Activated T-helper 17 cell treated with anti-CD3 and anti-CD28 coated beads, Interleukin-2, amount 50 U/mL, for 72 hours (primary cell): ENCODE results near the gene IFNGR1. TPM values are rescaled to one million over a fixed set of nuclear protein-coding genes. Genes with fewer than 3 reads are reported as not detected.
A peak's percentile ranks its signal among the peaks of the same experiment; 100 is the strongest.

Source experiments
- ATAC-seq: fragments of 150-1000 bp; cut with Tn5 transposase; replicated peaks from 2 replicates; pipeline ENCODE4 v1.10.0; 2021; ENCODE audit warnings: mild to moderate bottlenecking, moderate library complexity
- H3K27ac Mint-ChIP-seq: one replicate; pipeline ENCODE4 v1.8.0; 2022; ENCODE audit warnings: mixed read lengths
- H3K27me3 Mint-ChIP-seq: one replicate; pipeline ENCODE4 v1.8.0; 2022; ENCODE audit warnings: mixed read lengths
- H3K36me3 Mint-ChIP-seq: one replicate; pipeline ENCODE4 v1.8.0; 2022; ENCODE audit warnings: low read depth, mild to moderate bottlenecking, mixed read lengths
- H3K4me1 Mint-ChIP-seq: one replicate; pipeline ENCODE4 v1.8.0; 2022; ENCODE audit warnings: mixed read lengths
- H3K4me3 Mint-ChIP-seq: one replicate; pipeline ENCODE4 v1.8.0; 2022; ENCODE audit warnings: mild to moderate bottlenecking, mixed read lengths
- H3K9me3 Mint-ChIP-seq: one replicate; pipeline ENCODE4 v1.8.0; 2022; ENCODE audit warnings: mixed read lengths
- total RNA-seq, 2 donors: library from RNA; stranded (reverse); gene quantifications; one replicate each; pipeline ENCODE4 v1.2.3, GENCODE V29; 2022

Gene IFNGR1
- total RNA-seq, 2 donors from 2014 or later, result 20.9 to 26.9 TPM

- no peaks in the 10 kb centered on the region for H3K4me1 Mint-ChIP-seq
- ATAC-seq, result no peak
- no peak overlapping the region for H3K27ac Mint-ChIP-seq
- peaks cover 3% of the 10 kb centered on the region for H3K27me3 Mint-ChIP-seq
- H3K4me3 Mint-ChIP-seq, result no peak overlapping the region
- peaks cover 3% of the 10 kb centered on the region for H3K9me3 Mint-ChIP-seq
- no peaks in the 10 kb centered on the region for H3K36me3 Mint-ChIP-seq
Measured at GRCh38 chr6:137247724-137248123, 28.5 kb upstream of the IFNGR1 start.

GRCh38 chr6:137246791-137247202 lies 27.6 kb upstream of the IFNGR1 start:
- H3K4me1 Mint-ChIP-seq, result no peaks in the 10 kb centered on the region
- H3K36me3 Mint-ChIP-seq, result no peaks in the 10 kb centered on the region
- H3K27me3 Mint-ChIP-seq, result no peaks in the 10 kb centered on the region
- no peak overlapping the region for H3K4me3 Mint-ChIP-seq
- no peak for ATAC-seq
- no peaks in the 10 kb centered on the region for H3K9me3 Mint-ChIP-seq
- H3K27ac Mint-ChIP-seq, result no peak overlapping the region

- Mint-ChIP-seq H3K27me3 (no peaks in the 10 kb centered on the region), H3K4me1 (no peaks in the 10 kb centered on the region), H3K27ac (no peak overlapping the region), H3K4me3 (no peak overlapping the region), H3K9me3 (no peaks in the 10 kb centered on the region), H3K36me3 (no peaks in the 10 kb centered on the region)
- ATAC-seq, result no peak
Measured at GRCh38 chr6:137246164-137246563, 27.0 kb upstream of the IFNGR1 start.

GRCh38 chr6:137241481-137242038 lies 22.4 kb upstream of the IFNGR1 start:
- Mint-ChIP-seq H3K36me3 (no peaks in the 10 kb centered on the region), H3K27me3 (no peaks in the 10 kb centered on the region), H3K27ac (no peak overlapping the region), H3K4me1 (no peaks in the 10 kb centered on the region), H3K9me3 (peaks cover 6% of the 10 kb centered on the region), H3K4me3 (no peak overlapping the region)
- ATAC-seq, result peak; percentile 43

GRCh38 chr6:137240168-137240567 lies 21.0 kb upstream of the IFNGR1 start:
- Mint-ChIP-seq H3K36me3 (no peaks in the 10 kb centered on the region), H3K4me3 (no peak overlapping the region), H3K27me3 (no peaks in the 10 kb centered on the region), H3K9me3 (peaks cover 6% of the 10 kb centered on the region), H3K27ac (no peak overlapping the region), H3K4me1 (no peaks in the 10 kb centered on the region)
- no peak for ATAC-seq

GRCh38 chr6:137237413-137238170 lies 18.4 kb upstream of the IFNGR1 start:
- Mint-ChIP-seq H3K36me3 (no peaks in the 10 kb centered on the region), H3K27ac (no peak overlapping the region), H3K4me3 (no peak overlapping the region), H3K27me3 (no peaks in the 10 kb centered on the region), H3K9me3 (peaks cover 6% of the 10 kb centered on the region), H3K4me1 (peaks cover 16% of the 10 kb centered on the region)
- ATAC-seq, result no peak

GRCh38 chr6:137236581-137237355 lies 17.6 kb upstream of the IFNGR1 start:
- Mint-ChIP-seq H3K4me1 (peaks cover 19% of the 10 kb centered on the region), H3K27me3 (no peaks in the 10 kb centered on the region), H3K4me3 (no peak overlapping the region), H3K36me3 (no peaks in the 10 kb centered on the region), H3K9me3 (peaks cover 6% of the 10 kb centered on the region), H3K27ac (no peak overlapping the region)
- no peak for ATAC-seq

GRCh38 chr6:137235686-137236085 lies 16.5 kb upstream of the IFNGR1 start:
- no peak for ATAC-seq
- no peaks in the 10 kb centered on the region for H3K36me3 Mint-ChIP-seq
- no peak overlapping the region for H3K4me3 Mint-ChIP-seq
- H3K27me3 Mint-ChIP-seq, result no peaks in the 10 kb centered on the region
- peaks cover 21% of the 10 kb centered on the region for H3K4me1 Mint-ChIP-seq
- H3K9me3 Mint-ChIP-seq, result peaks cover 6% of the 10 kb centered on the region
- H3K27ac Mint-ChIP-seq, result no peak overlapping the region

- Mint-ChIP-seq H3K9me3 (peaks cover 6% of the 10 kb centered on the region), H3K36me3 (no peaks in the 10 kb centered on the region), H3K27ac (peak overlapping the region; percentile 40), H3K27me3 (no peaks in the 10 kb centered on the region), H3K4me3 (peak overlapping the region; percentile 60), H3K4me1 (peaks cover 34% of the 10 kb centered on the region)
- peak; percentile 90 for ATAC-seq
Measured at GRCh38 chr6:137233911-137234863, 15.0 kb upstream of the IFNGR1 start.

GRCh38 chr6:137231895-137232294 lies 12.7 kb upstream of the IFNGR1 start:
- Mint-ChIP-seq H3K27ac (no peak overlapping the region), H3K27me3 (no peaks in the 10 kb centered on the region), H3K4me3 (peak overlapping the region; percentile 49), H3K4me1 (peaks cover 41% of the 10 kb centered on the region), H3K9me3 (no peaks in the 10 kb centered on the region), H3K36me3 (no peaks in the 10 kb centered on the region)
- ATAC-seq, result peak; percentile 51

- H3K9me3 Mint-ChIP-seq, result no peaks in the 10 kb centered on the region
- no peaks in the 10 kb centered on the region for H3K27me3 Mint-ChIP-seq
- H3K4me3 Mint-ChIP-seq, result no peak overlapping the region
- no peaks in the 10 kb centered on the region for H3K36me3 Mint-ChIP-seq
- H3K4me1 Mint-ChIP-seq, result peaks cover 41% of the 10 kb centered on the region
- ATAC-seq, result no peak
- H3K27ac Mint-ChIP-seq, result no peak overlapping the region
Measured at GRCh38 chr6:137230956-137231555, 11.9 kb upstream of the IFNGR1 start.

GRCh38 chr6:137230547-137230946 lies 11.4 kb upstream of the IFNGR1 start:
- no peak overlapping the region for H3K27ac Mint-ChIP-seq
- no peaks in the 10 kb centered on the region for H3K36me3 Mint-ChIP-seq
- H3K27me3 Mint-ChIP-seq, result no peaks in the 10 kb centered on the region
- no peak for ATAC-seq
- peaks cover 41% of the 10 kb centered on the region for H3K4me1 Mint-ChIP-seq
- no peaks in the 10 kb centered on the region for H3K9me3 Mint-ChIP-seq
- no peak overlapping the region for H3K4me3 Mint-ChIP-seq

GRCh38 chr6:137229075-137229759 lies 10.0 kb upstream of the IFNGR1 start:
- ATAC-seq, result no peak

More at GRCh38 chr6:137229075-137229759, 10.0 kb upstream of the IFNGR1 start:
- no peak overlapping the region for H3K27ac Mint-ChIP-seq
- no peaks in the 10 kb centered on the region for H3K27me3 Mint-ChIP-seq
- H3K9me3 Mint-ChIP-seq, result no peaks in the 10 kb centered on the region
- no peaks in the 10 kb centered on the region for H3K36me3 Mint-ChIP-seq
- H3K4me1 Mint-ChIP-seq, result peaks cover 43% of the 10 kb centered on the region
- no peak overlapping the region for H3K4me3 Mint-ChIP-seq
